ENCODE data around the gene YEATS4.
A peak's percentile ranks its signal among the peaks of the same experiment; 100 is the strongest.

YEATS4 gene

DNA sequence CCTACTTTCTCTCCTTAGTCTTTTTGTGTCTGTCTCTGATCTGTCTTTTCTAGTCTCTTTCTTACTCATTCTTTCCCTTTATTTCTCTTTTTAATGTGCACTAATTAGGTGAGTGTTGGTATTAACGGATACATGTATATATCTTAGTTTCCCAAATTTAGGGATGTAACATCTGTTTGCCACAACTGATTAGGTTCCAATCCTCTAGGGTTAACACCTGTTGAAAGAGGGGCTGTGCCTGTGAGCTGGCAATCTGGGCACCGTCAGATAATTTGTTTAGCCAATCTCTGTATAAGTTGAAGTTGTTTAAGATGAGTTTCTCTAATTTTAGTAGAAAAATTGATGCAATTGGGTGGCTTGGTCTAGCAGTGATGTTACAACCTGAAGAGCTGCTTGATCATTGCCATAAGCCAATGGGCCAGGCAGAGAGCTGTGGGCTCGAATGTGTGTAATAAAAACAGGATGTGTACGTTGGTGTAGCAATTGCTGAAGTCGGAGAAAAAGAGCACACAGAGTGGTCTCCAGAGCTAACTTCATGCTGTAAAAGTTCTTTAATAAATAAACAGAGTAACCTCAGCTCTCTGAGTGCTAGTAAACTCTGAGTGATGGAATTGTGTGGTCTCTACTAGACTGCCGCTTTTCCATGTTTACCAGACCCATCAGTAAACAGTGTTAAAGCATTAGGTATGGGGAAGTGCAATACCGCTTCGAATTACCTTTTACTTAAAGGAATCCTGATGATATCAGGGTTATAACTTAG lies 29.7 kb upstream of the YEATS4 start:
- Histone ChIP-seq H3K27ac (replicated peaks) (peak overlapping the region; percentile 94), H3K4me3 (replicated peaks; ENCODE audit: insufficient read depth, low read length) (peak overlapping the region; percentile 42), H3K27me3 (ENCODE audit: insufficient read depth, poor library complexity, severe bottlenecking) (no peaks in the 10 kb centered on the region)
- DNase-seq (ENCODE audit: low read depth in 1 of 2, low spot score in 1 of 2), result peak; percentile 76 to 87
- peak; percentile 83 for TF ChIP-seq SPI1 (IDR thresholded peaks at IDR 0.05; ENCODE audit: borderline replicate concordance, low read depth)
- TF ChIP-seq GABPA (IDR thresholded peaks at IDR 0.05; ENCODE audit: low read depth), result no peak
- TF ChIP-seq, protein P1, sequence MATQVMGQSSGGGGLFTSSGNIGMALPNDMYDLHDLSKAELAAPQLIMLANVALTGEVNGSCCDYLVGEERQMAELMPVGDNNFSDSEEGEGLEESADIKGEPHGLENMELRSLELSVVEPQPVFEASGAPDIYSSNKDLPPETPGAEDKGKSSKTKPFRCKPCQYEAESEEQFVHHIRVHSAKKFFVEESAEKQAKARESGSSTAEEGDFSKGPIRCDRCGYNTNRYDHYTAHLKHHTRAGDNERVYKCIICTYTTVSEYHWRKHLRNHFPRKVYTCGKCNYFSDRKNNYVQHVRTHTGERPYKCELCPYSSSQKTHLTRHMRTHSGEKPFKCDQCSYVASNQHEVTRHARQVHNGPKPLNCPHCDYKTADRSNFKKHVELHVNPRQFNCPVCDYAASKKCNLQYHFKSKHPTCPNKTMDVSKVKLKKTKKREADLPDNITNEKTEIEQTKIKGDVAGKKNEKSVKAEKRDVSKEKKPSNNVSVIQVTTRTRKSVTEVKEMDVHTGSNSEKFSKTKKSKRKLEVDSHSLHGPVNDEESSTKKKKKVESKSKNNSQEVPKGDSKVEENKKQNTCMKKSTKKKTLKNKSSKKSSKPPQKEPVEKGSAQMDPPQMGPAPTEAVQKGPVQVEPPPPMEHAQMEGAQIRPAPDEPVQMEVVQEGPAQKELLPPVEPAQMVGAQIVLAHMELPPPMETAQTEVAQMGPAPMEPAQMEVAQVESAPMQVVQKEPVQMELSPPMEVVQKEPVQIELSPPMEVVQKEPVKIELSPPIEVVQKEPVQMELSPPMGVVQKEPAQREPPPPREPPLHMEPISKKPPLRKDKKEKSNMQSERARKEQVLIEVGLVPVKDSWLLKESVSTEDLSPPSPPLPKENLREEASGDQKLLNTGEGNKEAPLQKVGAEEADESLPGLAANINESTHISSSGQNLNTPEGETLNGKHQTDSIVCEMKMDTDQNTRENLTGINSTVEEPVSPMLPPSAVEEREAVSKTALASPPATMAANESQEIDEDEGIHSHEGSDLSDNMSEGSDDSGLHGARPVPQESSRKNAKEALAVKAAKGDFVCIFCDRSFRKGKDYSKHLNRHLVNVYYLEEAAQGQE (IDR thresholded peaks at IDR 0.05; ENCODE audit: insufficient replicate concordance, low read depth), result no peak
- no peak for TF ChIP-seq CTCF (IDR thresholded peaks at IDR 0.05; ENCODE audit: insufficient read depth, low read length)
- TF ChIP-seq POLR2AphosphoS5 (IDR thresholded peaks at IDR 0.05; ENCODE audit: low read depth), result peak; percentile 62

DNA sequence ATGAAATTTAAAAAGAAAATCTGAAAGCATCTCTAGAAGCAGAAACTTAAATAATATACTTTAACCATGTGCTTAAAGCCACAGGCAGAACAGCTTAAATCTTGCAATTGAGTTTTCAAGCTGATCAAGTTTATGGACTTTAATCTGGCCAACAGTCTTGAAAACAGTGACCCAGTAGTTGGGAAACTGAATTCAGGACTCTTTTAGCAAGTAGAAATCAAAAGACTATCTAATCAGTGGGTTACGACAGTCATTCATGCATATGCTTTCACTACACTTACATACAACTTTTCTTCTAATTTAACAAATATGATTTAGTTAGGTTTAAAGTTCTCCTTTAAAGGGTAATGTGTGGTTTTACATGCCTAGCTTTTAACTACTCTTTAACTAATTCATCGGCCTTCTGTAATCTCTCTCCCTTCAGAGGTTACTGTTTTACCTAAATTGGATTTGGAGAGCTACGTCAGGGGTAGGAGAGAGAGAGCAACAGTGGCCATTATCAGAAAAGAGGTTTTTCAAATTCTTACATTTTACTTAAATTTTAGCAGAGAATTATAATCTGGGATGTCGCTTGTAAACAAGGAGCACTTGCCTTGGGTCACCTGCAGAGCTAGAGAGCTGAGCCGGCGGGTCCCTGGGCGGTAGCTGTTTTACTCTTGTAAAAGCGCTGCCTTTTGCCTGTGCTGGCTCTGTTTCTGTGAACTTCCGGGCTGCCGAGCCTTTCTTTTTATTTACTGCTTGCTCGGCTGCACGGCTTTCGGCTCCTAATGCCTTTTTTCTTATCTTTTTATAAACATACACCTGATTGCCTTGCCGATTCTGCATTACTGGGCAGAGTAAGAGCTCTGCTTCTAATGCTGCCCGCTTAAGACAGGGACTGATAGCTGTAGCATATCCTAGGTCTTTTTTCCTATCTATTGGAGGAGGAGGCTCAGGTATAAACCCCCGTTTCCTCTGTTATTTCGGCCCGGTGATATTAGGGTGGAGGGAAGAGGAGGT lies 28.8 kb upstream of the YEATS4 start:
- Histone ChIP-seq H3K27ac (replicated peaks) (peak overlapping the region; percentile 94), H3K4me3 (replicated peaks; ENCODE audit: insufficient read depth, low read length) (peak overlapping the region; percentile 42), H3K27me3 (ENCODE audit: insufficient read depth, poor library complexity, severe bottlenecking) (no peaks in the 10 kb centered on the region)
- TF ChIP-seq, protein P1 (IDR thresholded peaks at IDR 0.05; ENCODE audit: insufficient replicate concordance, low read depth), result peak; percentile 55
- TF ChIP-seq POLR2AphosphoS5 (IDR thresholded peaks at IDR 0.05; ENCODE audit: low read depth), result peak; percentile 11; the same call in 1 of the 2 replicates
- TF ChIP-seq CTCF (IDR thresholded peaks at IDR 0.05; ENCODE audit: insufficient read depth, low read length), result no peak
- TF ChIP-seq SPI1 (IDR thresholded peaks at IDR 0.05; ENCODE audit: borderline replicate concordance, low read depth), result no peak
- no peak for TF ChIP-seq GABPA (IDR thresholded peaks at IDR 0.05; ENCODE audit: low read depth)
- peak in 1 of 2 experiments; percentile 56 for DNase-seq (ENCODE audit: low read depth in 1 of 2, low spot score in 1 of 2)

DNA sequence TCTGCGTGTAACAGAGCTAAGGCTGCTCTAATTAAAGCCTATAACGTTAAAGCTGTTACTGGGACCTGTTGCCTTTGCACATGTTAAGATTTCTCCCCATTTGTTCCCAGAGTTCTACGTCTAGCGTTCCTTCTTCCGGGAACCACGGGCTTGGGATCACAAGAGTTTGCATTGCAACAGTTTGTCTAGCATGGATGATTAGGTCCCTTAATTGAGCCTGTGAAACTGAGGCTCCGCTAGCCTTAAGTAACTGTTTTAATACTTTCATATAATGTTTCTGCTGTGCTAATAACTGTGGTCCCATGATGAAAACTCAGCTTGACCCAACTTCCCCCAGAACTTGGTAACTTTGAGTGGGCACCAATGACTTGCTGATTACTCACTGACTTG lies 28.0 kb upstream of the YEATS4 start:
- Histone ChIP-seq H3K27me3 (ENCODE audit: insufficient read depth, poor library complexity, severe bottlenecking) (no peaks in the 10 kb centered on the region), H3K27ac (replicated peaks) (peak overlapping the region; percentile 94), H3K4me3 (replicated peaks; ENCODE audit: insufficient read depth, low read length) (peak overlapping the region; percentile 42)
- no peak for TF ChIP-seq GABPA (IDR thresholded peaks at IDR 0.05; ENCODE audit: low read depth)
- TF ChIP-seq, protein P1 (IDR thresholded peaks at IDR 0.05; ENCODE audit: insufficient replicate concordance, low read depth), result no peak
- TF ChIP-seq POLR2AphosphoS5 (IDR thresholded peaks at IDR 0.05; ENCODE audit: low read depth), result 0 out of 2 replicates have a peak, but pooled peaks have one; percentile 21
- DNase-seq (ENCODE audit: low read depth in 1 of 2, low spot score in 1 of 2), result peak in 1 of 2 experiments; percentile 72
